Vagina (tissue), 2 donors: ENCODE results near the gene TIMD4. TPM values are rescaled to one million over a fixed set of nuclear protein-coding genes. Genes with fewer than 3 reads are reported as not detected.
"Not testable (repeated sequence)": the region's sequence is repeated elsewhere in the genome, so short reads cannot be mapped to it uniquely, and the experiment has no call there.

Source experiments
- DNase-seq, 2 donors: peaks; one replicate each; pipeline ENCODE4 v3.0.0-alpha.2; 2017; ENCODE audit errors: extremely low spot score in 2 of 2
- H3K27ac ChIP-seq: fragments of 200-600 bp; sonication (generic); one replicate; pipeline ENCODE4 v1.5.1; 2019
- H3K27me3 ChIP-seq: fragments of 200-600 bp; sonication (generic); one replicate; pipeline ENCODE4 v1.5.1; 2019
- H3K36me3 ChIP-seq, 2 donors: fragments of 200-600 bp; sonication (generic); one replicate each; pipeline ENCODE4 v1.5.1; 2017 to 2019
- H3K4me1 ChIP-seq: fragments of 200-600 bp; sonication (generic); one replicate; pipeline ENCODE4 v1.5.1; 2019
- H3K4me3 ChIP-seq, 2 donors: fragments of 200-600 bp; sonication (generic); 1 replicate in 1 of 2; 2 replicates in 1 of 2; pipeline ENCODE4 v1.5.1; 2016 to 2019
- H3K9me3 ChIP-seq: fragments of 200-600 bp; sonication (generic); one replicate; pipeline ENCODE4 v1.5.1; 2019
- CTCF ChIP-seq, 3 experiments: fragments of 450-650 bp in 2 of 3; fragments of 200-600 bp in 1 of 3; sonication (generic) in 1 of 3; IDR thresholded peaks; one replicate each; pipeline ENCODE4 v1.5.1; 2017 to 2019; ENCODE audit warnings: antibody characterized with exemption in 3 of 3, mild to moderate bottlenecking in 2 of 3, moderate library complexity in 2 of 3
- POLR2A ChIP-seq, 2 donors: fragments of 450-650 bp; IDR thresholded peaks; one replicate each; pipeline ENCODE4 v1.6.1; 2017; ENCODE audit warnings: antibody characterized with exemption in 2 of 2, mild to moderate bottlenecking in 2 of 2, moderate library complexity in 2 of 2
- POLR2AphosphoS5 ChIP-seq, 2 donors: sonication (generic); formaldehyde crosslinking; IDR thresholded peaks; one replicate each; pipeline ENCODE4 v1.9.0; 2017; ENCODE audit warnings: antibody characterized with exemption in 2 of 2, mild to moderate bottlenecking in 2 of 2, low read depth in 1 of 2; ENCODE audit not compliant: insufficient read depth in 1 of 2
- intact Hi-C: fragments of 100-400 bp; cut with DNase I; formaldehyde crosslinking; loops from one replicate; pipeline ENCODE4 v1.15.1; 2023
- total RNA-seq: library from RNA; depleted of rRNA; stranded (reverse); fragments of >200 nt; gene quantifications from one replicate; pipeline ENCODE4 v1.2.3, GENCODE V29; 2016

The TIMD4 gene
- total RNA-seq, 1 donor from 2014 or later, result not detected

GRCh38 chr5:156927545-156927944 lies 35.5 kb downstream of the TIMD4 start:
- Histone ChIP-seq H3K4me3 (no peak overlapping the region), H3K4me1 (no peaks in the 10 kb centered on the region), H3K27me3 (no peaks in the 10 kb centered on the region), H3K27ac (no peak overlapping the region), H3K36me3 (no peaks in the 10 kb centered on the region), H3K9me3 (no peaks in the 10 kb centered on the region)
- DNase-seq, result no peak
- TF ChIP-seq POLR2A (IDR thresholded peaks at IDR 0.05) (no peak), CTCF (IDR thresholded peaks at IDR 0.05) (no peak), POLR2AphosphoS5 (IDR thresholded peaks at IDR 0.05; ENCODE audit: insufficient read depth in 1 of 2, low read depth in 1 of 2) (no peak)
- intact Hi-C loops, result no loop called here

- H3K27ac ChIP-seq, H3K27me3 ChIP-seq, H3K4me3 ChIP-seq, intact Hi-C loops, DNase-seq, H3K36me3 ChIP-seq, H3K9me3 ChIP-seq, H3K4me1 ChIP-seq: not testable (repeated sequence)
These were observed 37.3 kb downstream of the TIMD4 start for GRCh38 chr5:156925767-156926166.

- H3K27me3 ChIP-seq, result no peaks in the 10 kb centered on the region
- no peak overlapping the region for H3K27ac ChIP-seq
- H3K9me3 ChIP-seq, result no peaks in the 10 kb centered on the region
- TF ChIP-seq POLR2AphosphoS5 (IDR thresholded peaks at IDR 0.05; ENCODE audit: insufficient read depth in 1 of 2, low read depth in 1 of 2), result no peak
- TF ChIP-seq CTCF (IDR thresholded peaks at IDR 0.05), result no peak
- intact Hi-C loops, result no loop called here
- no peak overlapping the region for H3K4me3 ChIP-seq
- no peaks in the 10 kb centered on the region for H3K4me1 ChIP-seq
- H3K36me3 ChIP-seq, result no peaks in the 10 kb centered on the region
- no peak for DNase-seq
These were observed 40.7 kb downstream of the TIMD4 start for GRCh38 chr5:156922207-156922792.

GRCh38 chr5:156920861-156921431 lies 42.1 kb downstream of the TIMD4 start:
- H3K27me3 ChIP-seq, result no peaks in the 10 kb centered on the region
- no peak overlapping the region for H3K4me3 ChIP-seq
- H3K4me1 ChIP-seq, result no peaks in the 10 kb centered on the region
- intact Hi-C loops, result no loop called here
- no peak overlapping the region for H3K27ac ChIP-seq
- no peaks in the 10 kb centered on the region for H3K9me3 ChIP-seq
- H3K36me3 ChIP-seq, result no peaks in the 10 kb centered on the region
- no peak for TF ChIP-seq POLR2AphosphoS5 (IDR thresholded peaks at IDR 0.05; ENCODE audit: insufficient read depth in 1 of 2, low read depth in 1 of 2)
- TF ChIP-seq POLR2A (IDR thresholded peaks at IDR 0.05), result no peak
- no peak for TF ChIP-seq CTCF (IDR thresholded peaks at IDR 0.05)
- DNase-seq, result no peak

GRCh38 chr5:156920042-156920860 lies 42.8 kb downstream of the TIMD4 start:
- Histone ChIP-seq H3K36me3 (no peaks in the 10 kb centered on the region), H3K9me3 (no peaks in the 10 kb centered on the region), H3K27me3 (no peaks in the 10 kb centered on the region), H3K27ac (no peak overlapping the region), H3K4me3 (no peak overlapping the region), H3K4me1 (no peaks in the 10 kb centered on the region)
- no peak for DNase-seq
- no peak for TF ChIP-seq CTCF (IDR thresholded peaks at IDR 0.05)
- intact Hi-C loops, result no loop called here
